Measurements from ENCODE around the gene HOXD9. TPM values are rescaled to one million over a fixed set of nuclear protein-coding genes. Genes with fewer than 3 reads are reported as not detected.

Gene HOXD9
- total and polyA plus RNA-seq, 2 of the 8 experiments (the other 6 are each of a cell fraction or from before 2014, with no cell fraction given): not detected

DNA sequence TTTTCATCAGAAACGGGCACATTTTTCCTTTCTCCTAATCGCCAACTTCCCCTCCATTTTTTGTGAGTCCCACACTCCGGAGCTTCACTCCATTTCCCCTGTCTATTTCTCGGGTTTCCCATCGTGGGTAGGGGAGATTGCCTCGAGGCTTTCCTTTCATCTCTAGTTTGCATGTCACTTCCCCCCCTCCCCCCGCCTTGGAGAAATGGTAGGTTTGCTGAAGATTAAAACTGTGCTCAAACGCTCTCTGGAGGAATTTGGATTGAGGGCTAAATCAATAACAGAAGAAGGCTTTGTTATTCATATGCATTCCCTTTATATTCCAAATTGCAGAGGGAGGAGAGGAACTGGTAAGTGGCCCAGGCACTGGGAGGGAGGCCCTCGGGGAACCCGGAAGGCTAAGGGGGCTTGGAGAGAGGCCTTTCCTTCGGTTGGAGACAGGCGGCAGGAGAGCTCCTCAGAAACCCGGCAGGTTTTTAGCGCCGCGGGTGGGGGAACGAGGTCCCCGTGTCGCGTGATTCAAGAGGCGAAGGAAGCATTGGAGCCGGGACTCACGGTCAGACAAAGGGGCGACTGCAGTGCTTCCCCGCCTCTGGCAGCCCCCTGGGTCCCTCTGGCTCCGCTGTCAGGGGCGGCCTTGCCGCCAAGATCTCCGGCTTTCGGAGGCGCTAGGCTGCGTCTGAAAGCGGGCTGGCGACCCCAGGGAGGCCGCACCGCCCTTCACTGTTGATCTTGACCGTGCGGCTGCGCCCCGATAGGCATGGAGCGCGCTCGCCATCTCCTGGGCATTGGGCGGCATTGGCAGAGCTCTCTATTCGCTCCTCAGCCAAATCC is 25.3 kb upstream of the HOXD9 start (continued):
- TF ChIP-seq TBP (IDR thresholded peaks at IDR 0.05; ENCODE audit: low read depth, low read length) (peak; percentile 26; the same call in 1 of the 2 replicates), CREB1 (IDR thresholded peaks at IDR 0.05) (no peak), SIX5 (IDR thresholded peaks at IDR 0.05; ENCODE audit: low read depth, low read length) (no peak), BCL11A (IDR thresholded peaks at IDR 0.05; ENCODE audit: low read depth in 2 of 2, low read length in 2 of 2) (no peak), ASH2L (IDR thresholded peaks at IDR 0.05; ENCODE audit: low read length) (peak; percentile 87), JUND (IDR thresholded peaks at IDR 0.05; ENCODE audit: low read length) (0 out of 2 replicates have a peak, but pooled peaks have one; percentile 5), HDAC6 (IDR thresholded peaks at IDR 0.05; ENCODE audit: low read depth, low read length) (no peak), EZH2 (IDR thresholded peaks at IDR 0.05; ENCODE audit: low read depth, low read length, severe bottlenecking) (no peak), FOSL1 (IDR thresholded peaks at IDR 0.05; ENCODE audit: insufficient read depth, low read depth, low read length) (no peak), NANOG (IDR thresholded peaks at IDR 0.05; ENCODE audit: insufficient read depth, low read depth, low read length, poor library complexity, severe bottlenecking) (peak; percentile 27), RBBP5 (IDR thresholded peaks at IDR 0.05; ENCODE audit: borderline replicate concordance, low read depth, low read length) (peak; percentile 33; the same call in 1 of the 2 replicates), POLR2AphosphoS5 (IDR thresholded peaks at IDR 0.05; ENCODE audit: low read depth, low read length) (no peak), GABPA (IDR thresholded peaks at IDR 0.05; ENCODE audit: borderline replicate concordance, insufficient read depth, low read length) (no peak; the same call in 1 of the 2 replicates), KDM1A (IDR thresholded peaks at IDR 0.05; ENCODE audit: borderline replicate concordance, low read length) (no peak), RFX5 (IDR thresholded peaks at IDR 0.05; ENCODE audit: borderline replicate concordance, low read depth, low read length) (0 out of 2 replicates have a peak, but pooled peaks have one; percentile 28), SP4 (IDR thresholded peaks at IDR 0.05; ENCODE audit: low read length) (no peak), KDM4A (IDR thresholded peaks at IDR 0.05; ENCODE audit: low read depth, low read length, severe bottlenecking) (peak; percentile 37), TAF7 (optimal IDR thresholded peaks at IDR 0.05; ENCODE audit: borderline replicate concordance, low read depth, low read length) (no peak)
- TF ChIP-seq, protein P1, sequence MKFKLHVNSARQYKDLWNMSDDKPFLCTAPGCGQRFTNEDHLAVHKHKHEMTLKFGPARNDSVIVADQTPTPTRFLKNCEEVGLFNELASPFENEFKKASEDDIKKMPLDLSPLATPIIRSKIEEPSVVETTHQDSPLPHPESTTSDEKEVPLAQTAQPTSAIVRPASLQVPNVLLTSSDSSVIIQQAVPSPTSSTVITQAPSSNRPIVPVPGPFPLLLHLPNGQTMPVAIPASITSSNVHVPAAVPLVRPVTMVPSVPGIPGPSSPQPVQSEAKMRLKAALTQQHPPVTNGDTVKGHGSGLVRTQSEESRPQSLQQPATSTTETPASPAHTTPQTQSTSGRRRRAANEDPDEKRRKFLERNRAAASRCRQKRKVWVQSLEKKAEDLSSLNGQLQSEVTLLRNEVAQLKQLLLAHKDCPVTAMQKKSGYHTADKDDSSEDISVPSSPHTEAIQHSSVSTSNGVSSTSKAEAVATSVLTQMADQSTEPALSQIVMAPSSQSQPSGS (IDR thresholded peaks at IDR 0.05; ENCODE audit: low read length): no peak
- TF ChIP-seq, protein P2, sequence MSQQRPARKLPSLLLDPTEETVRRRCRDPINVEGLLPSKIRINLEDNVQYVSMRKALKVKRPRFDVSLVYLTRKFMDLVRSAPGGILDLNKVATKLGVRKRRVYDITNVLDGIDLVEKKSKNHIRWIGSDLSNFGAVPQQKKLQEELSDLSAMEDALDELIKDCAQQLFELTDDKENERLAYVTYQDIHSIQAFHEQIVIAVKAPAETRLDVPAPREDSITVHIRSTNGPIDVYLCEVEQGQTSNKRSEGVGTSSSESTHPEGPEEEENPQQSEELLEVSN (IDR thresholded peaks at IDR 0.05): no peak
- TF ChIP-seq, protein P3, sequence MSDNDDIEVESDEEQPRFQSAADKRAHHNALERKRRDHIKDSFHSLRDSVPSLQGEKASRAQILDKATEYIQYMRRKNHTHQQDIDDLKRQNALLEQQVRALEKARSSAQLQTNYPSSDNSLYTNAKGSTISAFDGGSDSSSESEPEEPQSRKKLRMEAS (IDR thresholded peaks at IDR 0.05): no peak
